ENCODE results near the gene MARF1.
"Not testable (repeated sequence)": the region's sequence is repeated elsewhere in the genome, so short reads cannot be mapped to it uniquely, and the experiment has no call there.

DNA sequence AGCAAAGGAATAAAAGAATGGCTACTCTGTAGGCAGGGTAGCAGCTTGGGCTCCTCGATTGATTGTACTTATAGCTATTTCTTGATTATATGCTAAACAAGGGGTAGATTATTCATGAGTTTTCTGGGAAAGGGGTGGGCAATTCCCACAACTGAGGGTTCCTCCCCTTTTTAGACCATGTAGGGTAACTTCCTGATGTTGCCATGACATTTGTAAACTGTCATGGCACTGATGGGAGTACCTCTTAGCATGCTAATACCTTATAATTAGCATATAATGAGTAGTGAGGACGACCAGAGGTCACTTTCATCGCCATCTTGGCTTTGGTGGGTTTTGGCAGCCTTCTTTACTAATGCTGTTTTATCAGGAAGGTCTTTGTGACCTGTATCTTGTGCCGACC lies 72.3 kb downstream of the MARF1 start:
- not testable (repeated sequence) for TF ChIP-seq SIN3A (IDR thresholded peaks at IDR 0.05; ENCODE audit: low read depth); POLR2AphosphoS5 (IDR thresholded peaks at IDR 0.05; ENCODE audit: low read depth, low read length); RAD21 (IDR thresholded peaks at IDR 0.05; ENCODE audit: low read depth); POLR2A (IDR thresholded peaks at IDR 0.05; ENCODE audit: borderline replicate concordance, extremely low read depth, insufficient read depth, insufficient read length); ZFX (IDR thresholded peaks at IDR 0.05); ELF1 (IDR thresholded peaks at IDR 0.05; ENCODE audit: borderline replicate concordance, low read depth); TCF7L2 (IDR thresholded peaks at IDR 0.05; ENCODE audit: borderline replicate concordance, extremely low read depth, insufficient read depth, insufficient read length); EZH2 (IDR thresholded peaks at IDR 0.05); EZH2phosphoT487 (IDR thresholded peaks at IDR 0.05; ENCODE audit: borderline replicate concordance); CEBPB (IDR thresholded peaks at IDR 0.05; ENCODE audit: low read depth); SP1 (IDR thresholded peaks at IDR 0.05; ENCODE audit: low read depth)
- TF ChIP-seq, protein P1, sequence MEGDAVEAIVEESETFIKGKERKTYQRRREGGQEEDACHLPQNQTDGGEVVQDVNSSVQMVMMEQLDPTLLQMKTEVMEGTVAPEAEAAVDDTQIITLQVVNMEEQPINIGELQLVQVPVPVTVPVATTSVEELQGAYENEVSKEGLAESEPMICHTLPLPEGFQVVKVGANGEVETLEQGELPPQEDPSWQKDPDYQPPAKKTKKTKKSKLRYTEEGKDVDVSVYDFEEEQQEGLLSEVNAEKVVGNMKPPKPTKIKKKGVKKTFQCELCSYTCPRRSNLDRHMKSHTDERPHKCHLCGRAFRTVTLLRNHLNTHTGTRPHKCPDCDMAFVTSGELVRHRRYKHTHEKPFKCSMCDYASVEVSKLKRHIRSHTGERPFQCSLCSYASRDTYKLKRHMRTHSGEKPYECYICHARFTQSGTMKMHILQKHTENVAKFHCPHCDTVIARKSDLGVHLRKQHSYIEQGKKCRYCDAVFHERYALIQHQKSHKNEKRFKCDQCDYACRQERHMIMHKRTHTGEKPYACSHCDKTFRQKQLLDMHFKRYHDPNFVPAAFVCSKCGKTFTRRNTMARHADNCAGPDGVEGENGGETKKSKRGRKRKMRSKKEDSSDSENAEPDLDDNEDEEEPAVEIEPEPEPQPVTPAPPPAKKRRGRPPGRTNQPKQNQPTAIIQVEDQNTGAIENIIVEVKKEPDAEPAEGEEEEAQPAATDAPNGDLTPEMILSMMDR (IDR thresholded peaks at IDR 0.05 in 2 of 3, conservative IDR thresholded peaks at IDR 0.05 in 1 of 3; ENCODE audit: borderline replicate concordance in 1 of 3, insufficient read depth in 1 of 3, low read depth in 2 of 3, low read length in 2 of 3) = not testable (repeated sequence)
- TF ChIP-seq, protein P2, sequence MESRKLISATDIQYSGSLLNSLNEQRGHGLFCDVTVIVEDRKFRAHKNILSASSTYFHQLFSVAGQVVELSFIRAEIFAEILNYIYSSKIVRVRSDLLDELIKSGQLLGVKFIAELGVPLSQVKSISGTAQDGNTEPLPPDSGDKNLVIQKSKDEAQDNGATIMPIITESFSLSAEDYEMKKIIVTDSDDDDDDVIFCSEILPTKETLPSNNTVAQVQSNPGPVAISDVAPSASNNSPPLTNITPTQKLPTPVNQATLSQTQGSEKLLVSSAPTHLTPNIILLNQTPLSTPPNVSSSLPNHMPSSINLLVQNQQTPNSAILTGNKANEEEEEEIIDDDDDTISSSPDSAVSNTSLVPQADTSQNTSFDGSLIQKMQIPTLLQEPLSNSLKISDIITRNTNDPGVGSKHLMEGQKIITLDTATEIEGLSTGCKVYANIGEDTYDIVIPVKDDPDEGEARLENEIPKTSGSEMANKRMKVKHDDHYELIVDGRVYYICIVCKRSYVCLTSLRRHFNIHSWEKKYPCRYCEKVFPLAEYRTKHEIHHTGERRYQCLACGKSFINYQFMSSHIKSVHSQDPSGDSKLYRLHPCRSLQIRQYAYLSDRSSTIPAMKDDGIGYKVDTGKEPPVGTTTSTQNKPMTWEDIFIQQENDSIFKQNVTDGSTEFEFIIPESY (IDR thresholded peaks at IDR 0.05; ENCODE audit: extremely low read depth, insufficient replicate concordance, low read length) = not testable (repeated sequence)
- TF ChIP-seq, protein P3, sequence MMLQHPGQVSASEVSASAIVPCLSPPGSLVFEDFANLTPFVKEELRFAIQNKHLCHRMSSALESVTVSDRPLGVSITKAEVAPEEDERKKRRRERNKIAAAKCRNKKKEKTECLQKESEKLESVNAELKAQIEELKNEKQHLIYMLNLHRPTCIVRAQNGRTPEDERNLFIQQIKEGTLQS (IDR thresholded peaks at IDR 0.05) = not testable (repeated sequence)

Data from HCT116 (cell line).